EL (cell line): Measurements from ENCODE around the gene ARHGAP30.
"Not testable (repeated sequence)": the region's sequence is repeated elsewhere in the genome, so short reads cannot be mapped to it uniquely, and the experiment has no call there.

Experiments used
- DNase-seq: peaks from one replicate; pipeline ENCODE4 v3.0.0-alpha.2; 2016

The ARHGAP30 gene

GRCh38 chr1:161037661-161038522 lies 31.8 kb downstream of the ARHGAP30 start:
- DNase-seq, result no peak

DNA sequence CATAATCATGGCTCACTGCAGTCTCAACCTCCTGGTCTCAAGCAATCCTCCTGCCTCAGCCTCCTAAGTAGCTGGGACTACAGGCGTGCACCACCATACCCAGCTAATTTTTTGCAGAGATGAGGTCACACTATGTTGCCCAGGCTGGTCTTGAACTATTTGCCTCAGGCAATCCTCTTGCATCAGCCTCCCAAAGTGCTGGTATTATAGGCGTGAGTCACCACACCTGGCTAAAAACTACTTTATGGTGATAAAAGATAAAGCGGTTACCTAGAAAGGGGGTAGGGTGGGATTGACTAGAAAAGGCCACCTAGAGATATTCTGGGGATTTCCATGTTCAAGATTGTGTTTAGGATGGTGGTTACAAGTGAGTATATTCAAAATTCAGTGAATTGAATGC lies 35.9 kb downstream of the ARHGAP30 start:
- DNase-seq, result peak; percentile 55

DNA sequence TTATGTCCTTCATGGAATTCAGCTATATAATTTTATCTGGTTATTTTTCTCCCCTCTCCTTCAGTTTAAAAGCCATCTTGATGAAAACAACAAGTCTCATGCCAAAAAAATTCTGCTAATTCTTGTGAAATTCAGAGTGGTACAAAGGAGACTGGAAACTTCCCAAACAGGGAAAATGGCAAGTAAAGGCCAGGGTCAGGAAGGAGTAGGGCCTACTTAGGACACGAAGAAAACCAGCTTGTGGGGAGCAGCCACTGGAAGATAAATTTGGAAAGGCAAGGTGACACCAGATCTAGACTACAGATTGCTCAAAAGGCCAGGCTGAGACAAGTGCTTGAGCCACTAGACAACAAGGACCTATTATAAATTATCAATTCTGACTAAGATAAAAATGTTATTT lies 37.3 kb downstream of the ARHGAP30 start:
- no peak for DNase-seq

GRCh38 chr1:161031874-161032273 lies 37.8 kb downstream of the ARHGAP30 start:
- no peak for DNase-seq

GRCh38 chr1:161029466-161029865 lies 40.2 kb downstream of the ARHGAP30 start:
- not testable (repeated sequence) for DNase-seq

- not testable (repeated sequence) for DNase-seq
Measured at GRCh38 chr1:161026954-161027353, 42.7 kb downstream of the ARHGAP30 start.

DNA sequence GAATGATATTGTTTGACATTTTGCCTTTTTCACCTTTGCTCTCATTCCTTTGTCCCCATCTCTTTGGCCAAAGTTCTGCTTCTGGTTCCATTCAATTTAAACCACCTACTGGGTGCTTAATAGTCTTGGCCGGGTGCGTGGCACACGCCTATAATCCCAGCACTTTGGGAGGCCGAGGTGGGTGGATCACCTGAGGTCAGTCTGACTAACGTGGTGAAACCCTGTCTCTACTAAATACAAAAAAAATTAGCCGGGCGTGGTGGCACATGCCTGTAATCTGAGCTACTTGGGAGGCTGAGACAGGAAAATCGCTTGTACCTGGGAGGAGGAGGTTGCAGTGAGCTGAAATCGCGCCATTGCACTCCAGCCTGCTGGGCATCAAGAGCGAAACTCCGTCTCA lies 47.3 kb downstream of the ARHGAP30 start:
- DNase-seq, result not testable (repeated sequence)

DNA sequence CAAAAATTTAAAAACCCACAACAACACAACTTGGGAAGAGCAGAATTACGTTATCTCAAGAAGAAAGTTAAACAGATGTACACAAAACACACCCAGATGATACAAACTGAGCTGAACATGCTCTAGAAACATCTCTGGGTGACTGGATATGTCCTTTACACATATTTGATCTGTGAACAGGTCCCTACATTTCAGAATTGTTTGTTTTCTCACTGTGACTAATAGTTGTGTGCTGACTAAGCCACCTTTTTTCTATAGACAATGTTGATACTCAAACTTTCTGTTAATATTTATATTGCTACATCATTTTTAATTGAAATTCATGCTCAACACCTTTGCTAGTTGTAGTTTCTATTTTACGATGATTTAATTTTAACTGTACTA lies 47.7 kb downstream of the ARHGAP30 start:
- no peak for DNase-seq

DNA sequence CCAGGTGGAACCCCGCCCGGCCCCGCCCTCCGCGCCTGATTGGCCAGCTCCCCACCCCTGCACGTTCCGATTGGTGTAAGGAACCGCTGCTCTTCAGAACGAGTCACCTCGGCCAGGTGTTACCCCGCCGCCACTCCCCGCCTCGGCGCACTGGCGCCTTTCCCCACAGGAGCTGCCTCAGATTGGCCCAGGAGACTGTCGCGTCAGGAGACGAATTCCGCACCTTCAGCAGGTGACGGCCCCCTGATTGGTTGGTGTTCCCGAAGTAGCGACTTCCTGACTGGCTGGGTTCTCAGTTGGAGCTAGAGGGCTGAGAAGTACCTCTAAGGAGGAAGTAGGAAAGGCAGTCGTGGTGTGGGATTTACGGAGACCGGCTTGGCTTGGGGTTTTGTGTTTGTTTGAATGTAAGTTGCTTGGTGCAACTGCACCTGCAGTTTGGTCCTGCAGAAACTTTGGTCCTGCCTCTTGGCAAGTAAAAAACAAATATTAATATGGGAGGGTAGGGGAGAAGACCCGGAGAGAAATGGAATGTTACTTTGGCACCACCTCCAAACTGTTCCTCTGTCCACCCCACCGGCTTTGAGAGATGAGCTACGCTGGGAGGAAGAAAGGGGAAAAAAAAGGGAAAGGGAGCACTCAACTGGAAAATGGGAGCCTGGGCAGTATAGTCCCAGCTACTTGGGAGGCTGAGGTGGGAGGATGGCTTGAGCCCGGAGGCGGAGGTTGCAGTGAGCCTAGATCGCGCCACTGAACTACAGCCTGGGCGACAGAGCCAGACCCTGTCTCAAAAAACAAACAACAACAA lies 48.3 kb downstream of the ARHGAP30 start:
- DNase-seq, result peak; percentile 58

DNA sequence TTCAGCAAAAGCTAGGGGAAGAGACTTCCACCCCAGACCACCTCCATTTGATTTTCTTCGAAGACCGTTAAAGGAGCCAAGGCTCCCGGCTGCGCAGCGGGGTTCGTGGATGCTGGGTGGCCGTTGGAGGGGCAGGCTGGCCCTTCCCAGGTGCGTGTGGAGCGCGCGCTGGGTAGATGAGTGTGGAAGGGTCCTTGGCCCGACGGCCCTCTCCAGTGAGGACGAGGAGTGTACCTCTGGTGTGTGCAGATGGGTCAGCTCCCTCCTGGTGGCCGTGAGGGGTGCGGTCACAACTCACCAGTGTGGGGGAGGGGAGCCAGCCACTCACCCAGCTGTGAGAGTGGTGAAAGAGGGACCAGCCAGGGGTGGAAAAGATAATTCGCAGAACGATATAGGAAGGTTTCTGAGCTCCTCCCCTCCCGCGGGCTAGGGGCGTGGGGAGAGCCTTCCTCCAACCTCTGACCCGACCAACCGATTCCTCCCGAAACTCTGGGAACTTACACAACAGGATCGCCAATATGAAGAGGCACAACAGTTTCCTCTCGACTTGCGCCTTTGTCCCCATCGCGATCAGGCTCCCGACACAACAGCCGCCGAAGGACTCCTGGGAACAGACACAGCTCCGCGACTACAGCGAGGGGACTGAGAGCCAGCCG lies 49.1 kb downstream of the ARHGAP30 start, which contains the start of gene F11R:
F11R (minus strand) TSS at position 644 of the 656 bp plus-strand sequence; CDS start at position 565, 79 bp downstream.
- DNase-seq, result no peak

DNA sequence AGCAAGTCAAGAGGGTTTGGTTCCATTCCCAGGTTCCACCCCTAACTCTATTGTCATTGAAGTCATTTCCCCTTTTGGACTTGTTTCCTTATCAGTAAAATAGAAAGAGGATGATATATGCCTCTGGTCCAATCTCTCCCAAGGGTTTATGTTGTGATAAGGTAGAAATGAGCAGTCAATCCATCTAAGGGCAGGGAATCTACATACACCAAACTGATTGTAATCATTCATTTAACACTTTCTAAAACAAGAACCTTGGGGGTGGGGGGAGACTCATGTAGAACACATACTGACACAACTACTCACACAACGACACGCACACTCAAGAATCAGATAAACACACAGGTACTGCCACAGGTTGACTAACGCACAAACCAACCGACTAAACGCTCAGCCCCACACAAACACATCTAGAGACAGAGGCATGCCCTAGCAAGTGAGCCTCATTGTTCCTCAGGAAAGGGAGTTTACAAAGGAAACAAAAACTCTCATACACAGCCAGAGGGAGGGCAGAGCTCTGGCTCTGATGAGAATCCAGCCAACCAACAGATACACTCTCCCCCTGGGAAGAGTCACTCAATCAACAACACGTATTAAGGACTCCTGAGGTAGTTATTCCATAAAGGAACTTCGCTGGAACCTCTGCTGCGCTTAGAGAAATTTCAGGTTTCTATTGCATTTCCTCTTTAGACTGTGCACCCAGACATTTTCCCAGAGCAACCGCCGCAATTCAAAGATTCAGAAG lies 49.8 kb downstream of the ARHGAP30 start:
- no peak for DNase-seq

DNA sequence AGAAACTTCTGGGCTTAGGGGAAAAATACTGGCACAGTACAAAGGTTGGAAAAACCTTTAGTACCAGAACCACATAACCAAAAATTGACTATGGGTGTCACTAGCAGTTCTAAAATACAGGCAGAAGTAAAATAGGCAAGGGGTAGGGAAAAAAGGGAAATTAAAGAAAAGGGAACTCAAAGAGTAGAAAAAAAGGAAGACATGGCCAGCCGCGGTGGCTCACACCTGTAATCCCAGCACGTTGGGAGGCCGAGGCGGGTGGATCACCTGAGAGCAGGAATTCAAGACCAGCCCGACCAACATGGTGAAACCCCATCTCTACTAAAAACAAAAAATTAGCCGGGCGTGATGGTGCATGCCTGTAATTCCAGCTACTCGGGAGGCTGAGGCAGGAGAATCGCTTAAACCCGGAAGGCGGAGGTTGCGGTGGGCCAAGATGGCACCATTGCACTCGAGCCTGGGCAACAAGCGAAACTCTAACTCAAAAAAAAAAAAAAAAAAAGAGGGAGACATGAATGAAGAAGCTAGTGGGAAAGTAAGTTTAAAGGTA lies 50.5 kb downstream of the ARHGAP30 start:
- not testable (repeated sequence) for DNase-seq

GRCh38 chr1:161018631-161018930 lies 51.1 kb downstream of the ARHGAP30 start:
- no peak for DNase-seq

DNA sequence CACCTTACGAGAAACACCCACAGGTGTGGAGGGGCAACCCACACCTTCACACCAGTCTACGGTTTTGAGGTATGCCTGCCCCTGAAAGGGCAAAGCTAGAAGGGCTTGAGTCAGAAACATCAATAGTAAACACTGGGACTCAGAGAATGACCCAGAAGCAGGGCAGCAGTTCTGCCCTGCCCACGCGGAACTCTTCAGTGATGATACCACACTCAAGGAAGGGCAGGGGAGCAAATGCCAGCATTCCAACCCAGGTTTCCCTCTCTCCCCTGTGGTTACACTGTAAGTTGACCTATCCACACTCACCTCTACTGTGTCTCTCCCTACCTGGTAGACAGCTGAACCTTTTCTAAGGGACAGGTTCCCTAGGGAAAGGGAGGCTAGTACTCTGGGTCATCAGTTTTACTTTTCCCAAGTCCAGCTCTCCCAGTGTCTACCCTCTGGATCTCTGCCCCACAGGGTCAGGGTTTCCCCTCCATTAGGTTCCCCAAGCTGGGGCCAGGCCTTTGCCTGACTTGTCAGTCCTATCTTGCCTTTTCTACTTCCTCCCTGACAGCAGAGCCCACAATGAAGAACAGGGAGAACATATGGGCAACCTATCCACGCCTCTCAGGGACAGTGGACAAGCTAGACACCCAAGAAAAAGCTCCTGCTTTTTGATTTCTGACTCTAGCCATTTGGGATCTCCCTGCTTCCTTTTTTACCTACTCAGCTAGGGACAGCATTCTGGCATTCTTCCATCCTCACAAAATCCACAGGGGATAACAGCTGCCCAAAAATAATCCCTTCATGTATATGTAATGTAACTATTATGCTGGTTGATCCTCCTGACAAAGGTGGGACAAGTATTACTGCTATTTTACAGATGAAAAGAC lies 51.7 kb downstream of the ARHGAP30 start:
- DNase-seq, result no peak

- DNase-seq, result not testable (repeated sequence)
Measured at GRCh38 chr1:161017181-161017580, 52.5 kb downstream of the ARHGAP30 start.

DNA sequence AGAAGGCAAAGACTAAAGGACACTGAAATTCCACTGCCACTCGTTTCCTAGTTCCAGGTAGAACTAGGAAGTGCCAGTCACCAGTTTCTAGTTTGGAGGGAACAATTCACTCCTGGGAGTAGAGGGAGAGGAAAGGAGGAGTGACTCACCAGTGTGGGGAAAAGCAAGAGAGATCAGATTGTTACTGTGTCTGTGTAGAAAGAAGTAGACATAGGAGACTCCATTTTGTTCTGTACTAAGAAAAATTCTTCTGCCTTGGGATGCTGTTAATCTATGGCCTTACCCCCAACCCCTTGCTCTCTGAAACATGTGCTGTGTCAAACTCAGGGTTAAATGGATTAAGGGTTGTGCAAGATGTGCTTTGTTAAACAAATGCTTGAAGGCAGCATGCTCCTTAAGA lies 53.0 kb downstream of the ARHGAP30 start:
- DNase-seq, result not testable (repeated sequence)

DNA sequence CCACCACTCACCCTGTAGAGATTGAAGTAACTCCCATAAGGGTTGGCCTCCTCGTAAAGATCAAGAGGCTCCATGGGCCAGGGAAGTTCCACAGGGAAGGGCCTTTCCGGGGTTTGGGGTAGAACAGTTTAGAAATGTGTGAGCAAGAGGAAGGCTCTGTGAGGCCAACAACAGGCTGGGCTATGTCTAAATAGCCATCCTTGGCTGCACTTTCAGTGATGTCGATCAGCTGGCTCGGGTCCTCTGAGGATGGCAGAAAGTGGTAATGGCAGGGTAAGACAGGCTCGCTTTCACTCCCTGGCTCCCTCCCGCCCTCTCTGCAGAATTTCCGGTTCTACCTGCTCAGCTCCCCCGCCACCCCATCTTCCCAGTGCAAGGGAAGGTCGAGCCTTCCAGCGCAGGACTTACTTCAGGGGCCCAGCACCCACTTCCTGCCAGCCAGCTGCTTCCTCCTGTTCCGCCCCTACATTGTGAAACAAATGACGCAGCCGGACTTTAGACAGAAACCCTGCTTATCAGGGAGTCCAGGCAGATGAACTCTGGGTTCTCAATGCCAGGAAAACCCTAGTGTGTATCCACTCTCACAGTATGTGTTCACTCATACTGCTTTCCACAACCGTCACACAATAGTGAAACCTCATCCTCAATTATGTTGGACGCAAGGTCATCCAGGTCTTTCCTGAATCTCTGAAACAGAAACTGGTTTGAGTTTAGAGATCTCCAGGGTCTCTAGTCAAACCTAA lies 56.0 kb downstream of the ARHGAP30 start:
- peak; percentile 61 for DNase-seq

DNA sequence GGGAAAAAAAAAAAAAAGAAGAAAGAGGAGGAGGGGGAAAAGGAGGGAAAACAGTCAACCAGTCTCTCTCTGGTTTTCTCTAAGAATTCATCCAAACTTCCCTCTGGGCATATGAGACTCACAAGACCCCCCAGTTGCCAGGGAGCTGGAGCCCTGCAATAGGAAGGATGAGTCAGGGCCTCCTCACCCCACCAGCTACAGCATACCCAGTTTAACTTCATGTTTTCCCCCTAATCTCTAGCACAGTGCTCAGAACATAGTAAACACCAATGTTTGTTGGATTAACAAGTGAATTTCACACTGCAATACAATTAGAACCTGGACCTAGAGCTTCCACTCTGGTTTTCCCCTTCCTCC lies 56.6 kb downstream of the ARHGAP30 start:
- DNase-seq, result peak; percentile 63

- DNase-seq, result no peak
Measured at GRCh38 chr1:161012420-161012819, 57.3 kb downstream of the ARHGAP30 start.

- no peak for DNase-seq
Measured at GRCh38 chr1:161009602-161010211, 60.0 kb downstream of the ARHGAP30 start.
